Osteocyte (in vitro differentiated cells): ENCODE data around the gene MT1E. TPM values are rescaled to one million over a fixed set of nuclear protein-coding genes. Genes with fewer than 3 reads are reported as not detected.

ENCODE experiments used
- DNase-seq: peaks from one replicate; pipeline ENCODE4 v3.0.0; 2021; ENCODE audit warnings: mixed read lengths; ENCODE audit not compliant: unreplicated experiment; ENCODE audit errors: extremely low spot score
- H3K27ac Mint-ChIP-seq: one replicate; pipeline ENCODE4 v1.8.0; 2021; ENCODE audit warnings: mild to moderate bottlenecking, mixed read lengths; ENCODE audit not compliant: unreplicated experiment
- H3K27me3 Mint-ChIP-seq: one replicate; pipeline ENCODE4 v1.8.0; 2021; ENCODE audit warnings: mixed read lengths; ENCODE audit not compliant: unreplicated experiment
- H3K36me3 Mint-ChIP-seq: one replicate; pipeline ENCODE4 v1.8.0; 2021; ENCODE audit warnings: mixed read lengths; ENCODE audit not compliant: unreplicated experiment
- H3K4me1 Mint-ChIP-seq: one replicate; pipeline ENCODE4 v1.8.0; 2021; ENCODE audit warnings: mixed read lengths; ENCODE audit not compliant: unreplicated experiment
- H3K4me3 Mint-ChIP-seq: one replicate; pipeline ENCODE4 v1.8.0; 2021; ENCODE audit warnings: mild to moderate bottlenecking, moderate library complexity, mixed read lengths; ENCODE audit not compliant: unreplicated experiment
- H3K9me3 Mint-ChIP-seq: one replicate; pipeline ENCODE4 v1.8.0; 2021; ENCODE audit warnings: mixed read lengths; ENCODE audit not compliant: unreplicated experiment
- CTCF ChIP-seq: fragments of 200-600 bp; sonication (generic); IDR thresholded peaks from 2 replicates; pipeline ENCODE4 v1.5.0; 2021; ENCODE audit warnings: antibody characterized with exemption, mild to moderate bottlenecking, moderate library complexity
- total RNA-seq: library from RNA; stranded (reverse); gene quantifications from 2 replicates; pipeline ENCODE4 v1.2.1, GENCODE V29; 2021

Gene MT1E
- total RNA-seq, 1 donor from 2014 or later = 37.5 TPM

- no peak for TF ChIP-seq CTCF
- H3K9me3 Mint-ChIP-seq = no peaks in the 10 kb centered on the region
- peak overlapping the region; percentile 55 for H3K4me3 Mint-ChIP-seq
These were observed 18.4 kb upstream of the MT1E start for GRCh38 chr16:56607109-56607618.

DNA sequence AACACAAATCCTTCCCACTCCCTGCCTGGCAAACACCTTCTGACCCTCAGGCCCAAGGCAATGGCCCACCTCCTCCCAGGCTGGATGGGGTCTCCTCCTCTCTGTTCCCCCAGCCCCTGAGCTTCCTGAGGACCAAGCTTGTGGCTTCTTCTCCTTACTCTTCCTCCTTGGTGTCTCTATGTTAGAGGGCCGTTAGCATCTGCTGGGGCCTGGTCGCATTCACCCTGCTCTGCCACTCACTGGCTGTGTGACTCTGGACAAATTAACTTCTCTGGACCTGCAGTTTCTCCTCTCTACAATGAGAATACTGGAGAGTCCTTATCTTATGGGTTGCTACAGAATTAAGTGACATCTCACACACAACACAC lies 17.9 kb upstream of the MT1E start:
- Mint-ChIP-seq H3K4me3 (peak overlapping the region; percentile 55), H3K4me1 (peaks cover 51% of the 10 kb centered on the region), H3K27me3 (no peaks in the 10 kb centered on the region), H3K9me3 (no peaks in the 10 kb centered on the region), H3K27ac (peak overlapping the region; percentile 99), H3K36me3 (no peaks in the 10 kb centered on the region)
- no peak for DNase-seq
- no peak for TF ChIP-seq CTCF

More at GRCh38 chr16:56607109-56607618, 18.4 kb upstream of the MT1E start:
- Mint-ChIP-seq H3K4me1 (peaks cover 47% of the 10 kb centered on the region), H3K36me3 (no peaks in the 10 kb centered on the region), H3K27me3 (no peaks in the 10 kb centered on the region), H3K27ac (peak overlapping the region; percentile 99)
- peak; percentile 88 for DNase-seq

- Mint-ChIP-seq H3K4me1 (peaks cover 51% of the 10 kb centered on the region), H3K36me3 (no peaks in the 10 kb centered on the region), H3K27me3 (no peaks in the 10 kb centered on the region), H3K9me3 (no peaks in the 10 kb centered on the region), H3K27ac (peak within 1 kb of the TSS; percentile 99), H3K4me3 (peak within 1 kb of the TSS; percentile 90)
- DNase-seq = peak; percentile 96
- no peak for TF ChIP-seq CTCF
These were observed 17.3 kb upstream of the MT1E start, which contains the start of gene MT2A for GRCh38 chr16:56608043-56608875. Gene MT2A, plus strand, starts transcription at chr16:56608584. Its CDS starts 72 bp downstream, at chr16:56608656.

GRCh38 chr16:56608876-56609462 lies 16.6 kb upstream of the MT1E start:
- Mint-ChIP-seq H3K27ac (peak overlapping the region; percentile 98), H3K9me3 (no peaks in the 10 kb centered on the region), H3K36me3 (no peaks in the 10 kb centered on the region), H3K27me3 (no peaks in the 10 kb centered on the region), H3K4me3 (peak overlapping the region; percentile 90), H3K4me1 (peaks cover 50% of the 10 kb centered on the region)
- DNase-seq = no peak
- TF ChIP-seq CTCF = no peak

DNA sequence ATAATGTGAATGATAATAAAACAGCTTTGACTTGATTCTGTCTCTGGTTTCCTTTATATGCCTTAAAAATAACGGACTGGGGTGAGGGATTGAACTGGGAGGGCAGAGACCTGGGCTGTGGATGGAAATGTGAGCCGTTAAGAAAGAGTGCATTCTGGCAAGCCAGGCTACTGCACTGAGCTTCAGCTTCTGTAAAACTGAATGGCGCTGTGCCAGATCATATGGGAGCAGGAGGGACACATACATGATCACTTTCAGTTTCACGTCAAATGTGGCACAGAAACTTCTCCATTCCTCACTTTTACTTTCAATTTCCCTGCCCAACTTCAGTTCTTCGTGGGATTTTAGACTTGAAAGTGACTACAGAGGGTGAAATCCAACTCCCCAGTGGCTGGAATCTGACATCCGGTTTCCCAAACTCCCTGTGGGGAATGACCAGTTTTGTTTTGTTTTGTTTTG lies 16.1 kb upstream of the MT1E start:
- Mint-ChIP-seq H3K4me1 (peaks cover 56% of the 10 kb centered on the region), H3K36me3 (no peaks in the 10 kb centered on the region), H3K4me3 (peak overlapping the region; percentile 90), H3K9me3 (no peaks in the 10 kb centered on the region), H3K27ac (peak overlapping the region; percentile 98), H3K27me3 (no peaks in the 10 kb centered on the region)
- DNase-seq = no peak
- no peak for TF ChIP-seq CTCF
